Esophagus squamous epithelium (tissue), 5 donors: ENCODE data around the gene SRC. TPM values are rescaled to one million over a fixed set of nuclear protein-coding genes. Genes with fewer than 3 reads are reported as not detected.

Source experiments
- DNase-seq: peaks from one replicate; lab custom pipeline; 2025; lab: John Stamatoyannopoulos, UW
- H3K27ac ChIP-seq, 4 donors: fragments of 200-600 bp; sonication (generic); one replicate each; pipeline ENCODE4 v1.5.1; 2016 to 2019; ENCODE audit warnings: mild to moderate bottlenecking in 1 of 4
- H3K27me3 ChIP-seq, 4 donors: fragments of 200-600 bp; sonication (generic); 1 replicate in 3 of 4; 2 replicates in 1 of 4; pipeline versions ENCODE4 v1.5.1 to v1.6.0; 2017 to 2021; ENCODE audit warnings: antibody characterized with exemption in 1 of 4
- H3K36me3 ChIP-seq, 3 donors: fragments of 200-600 bp; sonication (generic); one replicate each; pipeline ENCODE4 v1.5.1; 2016 to 2019
- H3K4me1 ChIP-seq, 3 donors: fragments of 200-600 bp; sonication (generic); one replicate each; pipeline ENCODE4 v1.5.1; 2017 to 2019
- H3K4me3 ChIP-seq, 4 donors: fragments of 200-600 bp; sonication (generic); 1 replicate in 3 of 4; 2 replicates in 1 of 4; pipeline ENCODE4 v1.5.1; 2016 to 2019; ENCODE audit warnings: mild to moderate bottlenecking in 2 of 4, moderate library complexity in 1 of 4
- H3K9me3 ChIP-seq, 3 donors: fragments of 200-600 bp; sonication (generic); one replicate each; pipeline ENCODE4 v1.5.1; 2016 to 2019
- CTCF ChIP-seq, 6 experiments: fragments of 450-650 bp in 4 of 6; fragments of 200-600 bp in 2 of 6; sonication (generic) in 2 of 6; IDR thresholded peaks; one replicate each; pipeline ENCODE4 v1.5.1; 2016 to 2019; ENCODE audit warnings: antibody characterized with exemption in 6 of 6, mild to moderate bottlenecking in 4 of 6, moderate library complexity in 4 of 6
- POLR2A ChIP-seq, 4 donors: fragments of 450-650 bp; IDR thresholded peaks; one replicate each; pipeline ENCODE4 v1.6.1; 2017; ENCODE audit warnings: antibody characterized with exemption in 4 of 4, mild to moderate bottlenecking in 4 of 4, moderate library complexity in 3 of 4
- WGBS, 2 donors: methylation state at CpG; one replicate each; pipeline ENCODE4 v1.1.5; 2018; 5-methylcytosine and 5-hydroxymethylcytosine counted together
- intact Hi-C: fragments of 100-400 bp; cut with DNase I; formaldehyde crosslinking; loops from one replicate; pipeline ENCODE4 v1.15.0; 2022
- total RNA-seq, 4 donors: library from RNA; depleted of rRNA; stranded (reverse); fragments of >200 nt; gene quantifications; one replicate each; pipeline ENCODE4 v1.1.0, GENCODE V29; 2016
- donor health status: DM: yes; HTN: yes; CAD: no.

SRC gene
- total RNA-seq, 4 donors from 2014 or later, result 32.4 to 46.5 (median 39.0) TPM

- intact Hi-C loops, result no loop called here
- Histone ChIP-seq H3K27me3 (peaks cover 0 to 71% (median 0%) of the 10 kb centered on the region in 4 donors), H3K9me3 (no peaks in the 10 kb centered on the region), H3K36me3 (no peaks in the 10 kb centered on the region), H3K4me1 (no peaks in the 10 kb centered on the region), H3K4me3 (no peak overlapping the region), H3K27ac (no peak overlapping the region)
- TF ChIP-seq POLR2A (IDR thresholded peaks at IDR 0.05), result no peak
- no peak for TF ChIP-seq CTCF (IDR thresholded peaks at IDR 0.05)
- DNase-seq, result no peak
- 68 to 72% methylated on average over 14 to 18 of the region's 18 CpGs for WGBS, 2 donors
Measured at GRCh38 chr20:37426106-37426505, 80.2 kb downstream of the SRC start.

- 59 to 75% methylated on average over 1 to 3 of the region's 3 CpGs for WGBS, 2 donors
- Histone ChIP-seq H3K9me3 (no peaks in the 10 kb centered on the region), H3K4me1 (no peaks in the 10 kb centered on the region), H3K4me3 (no peak overlapping the region), H3K36me3 (no peaks in the 10 kb centered on the region), H3K27me3 (peaks cover 0 to 66% (median 0%) of the 10 kb centered on the region in 4 donors), H3K27ac (no peak overlapping the region)
- no peak for TF ChIP-seq CTCF (IDR thresholded peaks at IDR 0.05)
- no peak for TF ChIP-seq POLR2A (IDR thresholded peaks at IDR 0.05)
- intact Hi-C loops, result no loop called here
- DNase-seq, result no peak
Measured at GRCh38 chr20:37426978-37427377, 81.0 kb downstream of the SRC start.

- peaks cover 0 to 45% (median 0%) of the 10 kb centered on the region in 4 donors for H3K27me3 ChIP-seq
- intact Hi-C loops, result no loop called here
- no peaks in the 10 kb centered on the region for H3K36me3 ChIP-seq
- no peaks in the 10 kb centered on the region for H3K4me1 ChIP-seq
- no peaks in the 10 kb centered on the region for H3K9me3 ChIP-seq
- no peak for DNase-seq
- H3K4me3 ChIP-seq, result no peak overlapping the region
- no peak overlapping the region for H3K27ac ChIP-seq
- TF ChIP-seq POLR2A (IDR thresholded peaks at IDR 0.05) (no peak), CTCF (IDR thresholded peaks at IDR 0.05) (no peak)
Measured at GRCh38 chr20:37430044-37430443, 84.1 kb downstream of the SRC start.

- Histone ChIP-seq H3K9me3 (no peaks in the 10 kb centered on the region), H3K27ac (no peak overlapping the region), H3K36me3 (no peaks in the 10 kb centered on the region), H3K27me3 (peaks cover 0 to 43% (median 0%) of the 10 kb centered on the region in 4 donors), H3K4me3 (no peak overlapping the region), H3K4me1 (no peaks in the 10 kb centered on the region)
- no peak for TF ChIP-seq CTCF (IDR thresholded peaks at IDR 0.05)
- TF ChIP-seq POLR2A (IDR thresholded peaks at IDR 0.05), result no peak
- 68 to 70% methylated on average over 7 of the region's 7 CpGs for WGBS, 2 donors
- intact Hi-C loops, result no loop called here
- DNase-seq, result no peak
Measured at GRCh38 chr20:37430778-37431460, 85.0 kb downstream of the SRC start.

GRCh38 chr20:37431786-37432185, 85.8 kb downstream of the SRC start:
- no peaks in the 10 kb centered on the region for H3K36me3 ChIP-seq
- no peaks in the 10 kb centered on the region for H3K9me3 ChIP-seq
- H3K27ac ChIP-seq, result no peak overlapping the region
- 92 to 94% methylated on average over 12 of the region's 12 CpGs for WGBS, 2 donors
- DNase-seq, result no peak
- no peaks in the 10 kb centered on the region for H3K4me1 ChIP-seq
- H3K4me3 ChIP-seq, result no peak overlapping the region
- intact Hi-C loops, result no loop called here
- TF ChIP-seq CTCF (IDR thresholded peaks at IDR 0.05), result no peak
- no peak for TF ChIP-seq POLR2A (IDR thresholded peaks at IDR 0.05)
- H3K27me3 ChIP-seq, result peaks cover 0 to 48% (median 0%) of the 10 kb centered on the region in 4 donors
